K562 (cell line): Measurements from ENCODE around the gene GABRR2.

ENCODE experiments used
- CREB1 ChIP-seq, 2 experiments: sonication (generic) in 1 of 2; formaldehyde crosslinking in 1 of 2; IDR thresholded peaks; 2 replicates each; pipeline versions ENCODE4 v1.6.1 to v1.8.0; 2012 to 2022; ENCODE audit warnings: inconsistent platforms in 1 of 2, mild to moderate bottlenecking in 1 of 2, missing genetic modification reagents in 1 of 2, moderate library complexity in 1 of 2
- POLR2AphosphoS2 ChIP-seq: IDR thresholded peaks from 2 replicates; pipeline ENCODE4 v1.6.1; 2012; ENCODE audit warnings: low read length, improper control_type of control experiment
- SP2 ChIP-seq: IDR thresholded peaks from 2 replicates; pipeline ENCODE4 v1.6.1; 2011; ENCODE audit warnings: mild to moderate bottlenecking, low read depth, low read length, moderate library complexity; ENCODE audit not compliant: poor library complexity, severe bottlenecking; ENCODE audit errors: extremely low read depth
- TCF7 ChIP-seq: sonication (generic); IDR thresholded peaks from 2 replicates; pipeline ENCODE4 v1.6.1; 2016; ENCODE audit warnings: antibody characterized with exemption, borderline replicate concordance
- ZNF263 ChIP-seq: sonication (generic); formaldehyde crosslinking; IDR thresholded peaks from 2 replicates; pipeline ENCODE4 v1.8.0; 2022; ENCODE audit warnings: mild to moderate bottlenecking, missing genetic modification reagents, borderline replicate concordance
- ZZZ3 ChIP-seq: fragments of 450-650 bp; IDR thresholded peaks from 2 replicates; pipeline ENCODE4 v1.6.1; 2016; ENCODE audit warnings: antibody characterized with exemption, mild to moderate bottlenecking, moderate library complexity
- TF ChIP-seq, protein P1 (sequence below), 3 experiments: IDR thresholded peaks in 2 of 3; conservative IDR thresholded peaks in 1 of 3; 2 replicates each; pipeline ENCODE4 v1.5.1; 2011 to 2012; ENCODE audit warnings: low read length in 3 of 3, mild to moderate bottlenecking in 3 of 3, control low read depth in 2 of 3, improper control_type of control experiment in 1 of 3, inconsistent platforms in 1 of 3, low read depth in 1 of 3, mixed read lengths in 1 of 3, moderate library complexity in 1 of 3; ENCODE audit not compliant: insufficient read depth in 2 of 3

DNA sequence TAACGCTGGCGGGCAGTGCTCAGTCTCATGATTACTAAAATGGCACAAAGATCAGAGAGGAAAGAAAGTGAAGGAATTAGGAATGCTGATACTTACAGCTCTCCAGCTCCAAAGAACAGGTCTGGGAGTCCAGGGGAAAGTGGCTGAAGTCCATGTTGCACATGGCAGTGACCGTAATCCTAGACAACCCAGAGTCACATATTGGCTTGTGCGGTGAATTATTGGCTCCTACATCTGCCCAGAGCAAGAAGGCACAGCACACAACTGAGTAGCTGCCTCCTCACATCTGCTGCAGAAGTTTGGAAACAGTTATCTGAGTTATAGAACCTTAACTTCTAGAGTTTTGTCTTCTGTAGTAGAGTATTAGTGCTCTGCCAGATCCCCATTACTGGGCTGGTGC, 47.2 kb downstream of the GABRR2 start:
- TF ChIP-seq CREB1 (IDR thresholded peaks at IDR 0.05): no peak
- TF ChIP-seq CREB1 (CRISPR knock-in tag; IDR thresholded peaks at IDR 0.05): no peak
- TF ChIP-seq, protein P1, sequence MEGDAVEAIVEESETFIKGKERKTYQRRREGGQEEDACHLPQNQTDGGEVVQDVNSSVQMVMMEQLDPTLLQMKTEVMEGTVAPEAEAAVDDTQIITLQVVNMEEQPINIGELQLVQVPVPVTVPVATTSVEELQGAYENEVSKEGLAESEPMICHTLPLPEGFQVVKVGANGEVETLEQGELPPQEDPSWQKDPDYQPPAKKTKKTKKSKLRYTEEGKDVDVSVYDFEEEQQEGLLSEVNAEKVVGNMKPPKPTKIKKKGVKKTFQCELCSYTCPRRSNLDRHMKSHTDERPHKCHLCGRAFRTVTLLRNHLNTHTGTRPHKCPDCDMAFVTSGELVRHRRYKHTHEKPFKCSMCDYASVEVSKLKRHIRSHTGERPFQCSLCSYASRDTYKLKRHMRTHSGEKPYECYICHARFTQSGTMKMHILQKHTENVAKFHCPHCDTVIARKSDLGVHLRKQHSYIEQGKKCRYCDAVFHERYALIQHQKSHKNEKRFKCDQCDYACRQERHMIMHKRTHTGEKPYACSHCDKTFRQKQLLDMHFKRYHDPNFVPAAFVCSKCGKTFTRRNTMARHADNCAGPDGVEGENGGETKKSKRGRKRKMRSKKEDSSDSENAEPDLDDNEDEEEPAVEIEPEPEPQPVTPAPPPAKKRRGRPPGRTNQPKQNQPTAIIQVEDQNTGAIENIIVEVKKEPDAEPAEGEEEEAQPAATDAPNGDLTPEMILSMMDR (IDR thresholded peaks at IDR 0.05 in 2 of 3, conservative IDR thresholded peaks at IDR 0.05 in 1 of 3; ENCODE audit: insufficient read depth in 2 of 3, low read depth in 1 of 3, low read length in 3 of 3): no peak
- TF ChIP-seq TCF7: no peak
- TF ChIP-seq POLR2AphosphoS2: no peak
- no peak for TF ChIP-seq ZNF263
- TF ChIP-seq SP2: no peak
- no peak for TF ChIP-seq ZZZ3
